ENCODE measurements around the gene SAP30BP.
"Not testable (repeated sequence)": the region's sequence is repeated elsewhere in the genome, so short reads cannot be mapped to it uniquely, and the experiment has no call there.

The SAP30BP gene

DNA sequence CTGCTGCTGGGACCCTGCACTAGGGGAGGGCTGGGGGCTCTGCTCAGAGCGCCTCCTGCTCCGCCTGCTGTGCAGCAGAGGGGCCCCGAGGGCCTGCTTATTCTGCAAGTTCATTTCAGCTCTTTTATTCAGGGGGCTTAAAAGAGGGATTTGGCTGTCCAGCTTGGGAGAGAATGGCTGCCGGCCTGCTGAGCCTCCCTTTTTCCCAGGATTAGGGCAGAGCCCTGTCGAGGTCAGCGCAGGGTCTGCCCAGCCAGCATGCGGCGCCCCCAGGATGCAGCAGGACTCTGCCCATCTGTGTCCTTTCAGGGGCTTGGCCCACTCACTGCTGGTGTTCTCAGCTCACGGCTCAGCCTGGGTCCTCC lies 32.8 kb upstream of the SAP30BP start:
- DNase-seq: no peak

- DNase-seq: no peak
Observed at GRCh38 chr17:75634754-75635609, 32.2 kb upstream of the SAP30BP start.

GRCh38 chr17:75635610-75636202 lies 31.4 kb upstream of the SAP30BP start:
- DNase-seq: no peak

DNA sequence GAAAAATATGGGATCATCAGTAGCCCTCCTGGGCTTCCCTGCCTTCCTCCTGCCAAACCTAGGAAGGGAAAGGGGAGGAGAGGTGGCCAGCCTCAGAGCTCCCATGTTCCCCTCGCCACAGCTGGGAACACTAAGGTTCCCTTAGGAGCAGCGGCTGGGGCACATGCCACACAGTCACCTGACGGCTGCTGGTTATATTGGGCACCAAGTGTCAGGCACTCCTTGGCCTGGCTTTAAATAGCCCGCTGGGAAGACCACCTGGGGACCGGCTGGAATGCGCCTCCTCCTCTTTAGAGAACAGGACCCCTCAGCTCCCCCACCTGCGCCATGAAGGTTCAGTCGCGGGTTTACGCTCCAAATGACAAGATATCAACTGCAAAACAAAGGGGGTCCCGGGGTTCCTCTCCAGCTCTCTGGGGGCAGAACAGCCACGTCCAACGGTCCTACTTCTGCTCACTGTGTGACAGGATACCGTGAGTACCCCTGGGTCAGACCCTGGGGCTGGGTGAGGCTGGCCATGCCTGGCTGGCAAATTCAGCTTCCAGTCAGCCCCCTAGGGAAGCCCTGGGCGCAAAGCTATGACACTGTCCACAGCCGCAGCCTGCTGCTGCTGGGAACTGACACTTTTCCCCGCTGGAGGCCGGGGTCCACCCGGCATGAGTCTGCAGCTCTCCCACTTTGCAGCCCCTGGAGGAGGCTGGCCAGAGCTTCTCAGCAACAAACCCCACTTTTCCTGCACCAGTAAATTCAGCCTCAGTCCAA lies 30.6 kb upstream of the SAP30BP start:
- DNase-seq: no peak

GRCh38 chr17:75637143-75637538 lies 30.0 kb upstream of the SAP30BP start:
- DNase-seq: no peak

- DNase-seq: no peak
Observed at GRCh38 chr17:75637551-75637950, 29.6 kb upstream of the SAP30BP start.

GRCh38 chr17:75638039-75638438 lies 29.1 kb upstream of the SAP30BP start:
- DNase-seq: not testable (repeated sequence)

DNA sequence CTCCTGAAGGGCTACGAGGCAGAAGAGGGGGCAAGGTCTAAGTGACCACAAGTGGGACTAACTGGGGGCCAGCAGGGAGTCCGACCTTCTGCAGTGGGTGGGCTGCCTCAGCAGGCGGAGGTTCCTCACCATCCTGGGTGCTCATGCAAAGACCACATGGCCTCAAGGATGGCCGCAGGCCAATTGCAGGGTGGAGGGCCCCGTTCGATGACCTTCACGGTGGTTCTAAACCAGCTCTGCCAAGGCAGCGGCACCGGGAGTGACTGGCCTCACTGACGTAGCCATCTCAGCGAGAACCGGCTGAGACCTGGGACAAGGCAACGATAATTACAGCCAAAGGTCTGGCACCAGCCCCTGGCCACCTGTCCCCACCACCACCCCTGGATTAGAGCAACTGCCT lies 28.2 kb upstream of the SAP30BP start:
- no peak for DNase-seq

DNA sequence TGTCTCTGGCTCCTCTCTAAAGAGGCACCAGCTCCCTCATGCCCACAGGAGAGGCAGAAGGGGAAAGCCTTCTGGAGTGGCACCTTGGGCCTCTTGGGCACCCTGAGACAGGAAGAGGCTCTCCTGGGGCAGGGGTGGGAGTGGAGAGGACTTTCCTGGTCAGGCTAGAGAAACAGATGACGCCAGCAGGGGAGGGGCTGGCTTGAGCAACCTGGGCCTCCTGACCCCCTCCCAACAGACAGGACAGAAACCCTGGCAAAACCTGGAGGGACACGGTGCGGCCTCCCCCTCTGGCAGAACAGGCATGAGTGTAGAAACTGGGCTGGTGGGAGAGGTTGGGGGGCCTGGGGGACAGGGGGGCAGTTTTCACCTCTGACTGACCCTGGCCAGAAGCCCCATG lies 27.8 kb upstream of the SAP30BP start:
- no peak for DNase-seq

DNA sequence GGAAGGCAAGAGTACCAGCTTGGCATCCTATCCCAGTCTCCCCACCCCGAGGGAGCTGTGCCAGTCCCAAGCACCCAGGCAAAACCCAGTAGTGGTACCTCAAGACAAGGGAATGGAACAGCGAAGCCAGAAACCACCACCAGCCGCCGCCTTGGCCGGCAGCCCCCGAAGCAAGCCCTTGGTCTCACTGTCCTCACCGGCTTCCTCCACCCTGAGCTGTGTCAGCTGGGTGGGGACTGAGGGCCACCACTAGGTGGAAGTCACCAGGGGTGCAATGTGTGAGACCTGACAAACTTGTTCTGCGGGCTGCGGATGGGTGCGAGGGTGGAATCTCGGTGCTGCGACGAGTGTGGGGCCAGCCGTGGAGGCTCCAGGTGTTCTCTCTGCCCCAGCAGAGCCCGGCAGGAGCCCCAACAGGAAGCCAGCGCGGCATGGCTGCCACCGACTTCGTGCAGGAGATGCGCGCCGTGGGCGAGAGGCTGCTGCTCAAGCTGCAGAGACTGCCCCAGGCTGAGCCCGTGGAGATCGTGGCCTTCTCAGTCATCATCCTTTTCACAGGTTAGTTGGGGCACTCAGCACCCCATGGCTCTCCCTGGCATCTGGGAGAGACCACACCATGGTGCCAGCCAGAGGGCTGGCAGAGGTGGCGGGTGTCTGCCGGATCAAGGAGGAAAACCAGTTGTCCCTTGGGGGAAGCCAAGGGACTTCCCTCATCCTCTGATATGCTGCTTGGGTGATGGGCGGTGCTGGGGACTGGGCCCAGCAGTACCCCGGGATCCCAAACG lies 27.2 kb upstream of the SAP30BP start:
- no peak for DNase-seq

GRCh38 chr17:75640556-75641119 lies 26.5 kb upstream of the SAP30BP start:
- no peak for DNase-seq

DNA sequence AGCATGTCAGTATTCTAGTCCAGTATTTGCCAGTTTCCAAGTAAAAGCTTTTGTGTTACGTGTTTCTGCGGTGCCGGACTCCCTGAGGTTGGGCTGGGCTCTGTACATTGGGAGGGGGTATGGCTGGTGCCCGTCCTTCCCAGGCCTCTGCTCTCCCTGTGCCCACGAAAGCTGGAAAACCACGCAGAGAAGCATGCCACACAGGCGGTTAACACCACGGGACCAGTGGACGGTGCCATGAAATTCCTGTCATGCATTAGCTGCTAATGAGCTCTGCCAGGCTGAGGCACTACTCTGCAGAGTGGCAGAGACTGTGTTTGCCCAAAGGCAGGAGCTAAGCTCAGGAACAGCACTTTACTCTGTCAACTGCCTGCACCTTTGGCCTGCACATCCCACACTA lies 25.8 kb upstream of the SAP30BP start:
- no peak for DNase-seq

DNA sequence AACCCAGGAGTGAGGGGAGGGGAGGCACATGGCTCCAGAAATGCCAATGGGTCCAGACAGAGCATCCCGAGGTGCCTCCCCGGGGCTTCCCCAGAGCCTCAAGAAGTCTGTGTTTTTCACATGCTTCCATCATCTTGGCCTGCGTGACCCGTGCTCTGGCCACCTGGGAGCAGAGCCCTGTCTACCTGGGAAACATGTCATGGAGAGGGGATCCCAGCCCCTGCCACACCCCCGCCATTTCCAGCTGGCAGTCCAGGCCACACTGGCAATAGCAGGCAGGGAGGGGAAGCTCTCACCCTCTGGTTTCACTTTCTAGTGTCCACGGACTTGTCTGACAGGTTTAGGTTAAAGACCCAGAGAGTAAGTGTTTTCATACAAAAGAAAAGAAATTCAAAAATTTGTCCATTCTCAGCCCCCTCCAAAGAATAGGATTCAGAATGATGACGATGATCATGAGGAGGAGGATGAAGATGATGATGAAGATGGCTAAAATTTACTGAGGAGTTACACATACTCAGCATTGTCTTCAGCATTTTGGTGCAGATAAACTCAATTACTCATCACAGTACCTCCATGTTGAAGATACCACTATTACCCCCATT lies 24.9 kb upstream of the SAP30BP start:
- no peak for DNase-seq

DNA sequence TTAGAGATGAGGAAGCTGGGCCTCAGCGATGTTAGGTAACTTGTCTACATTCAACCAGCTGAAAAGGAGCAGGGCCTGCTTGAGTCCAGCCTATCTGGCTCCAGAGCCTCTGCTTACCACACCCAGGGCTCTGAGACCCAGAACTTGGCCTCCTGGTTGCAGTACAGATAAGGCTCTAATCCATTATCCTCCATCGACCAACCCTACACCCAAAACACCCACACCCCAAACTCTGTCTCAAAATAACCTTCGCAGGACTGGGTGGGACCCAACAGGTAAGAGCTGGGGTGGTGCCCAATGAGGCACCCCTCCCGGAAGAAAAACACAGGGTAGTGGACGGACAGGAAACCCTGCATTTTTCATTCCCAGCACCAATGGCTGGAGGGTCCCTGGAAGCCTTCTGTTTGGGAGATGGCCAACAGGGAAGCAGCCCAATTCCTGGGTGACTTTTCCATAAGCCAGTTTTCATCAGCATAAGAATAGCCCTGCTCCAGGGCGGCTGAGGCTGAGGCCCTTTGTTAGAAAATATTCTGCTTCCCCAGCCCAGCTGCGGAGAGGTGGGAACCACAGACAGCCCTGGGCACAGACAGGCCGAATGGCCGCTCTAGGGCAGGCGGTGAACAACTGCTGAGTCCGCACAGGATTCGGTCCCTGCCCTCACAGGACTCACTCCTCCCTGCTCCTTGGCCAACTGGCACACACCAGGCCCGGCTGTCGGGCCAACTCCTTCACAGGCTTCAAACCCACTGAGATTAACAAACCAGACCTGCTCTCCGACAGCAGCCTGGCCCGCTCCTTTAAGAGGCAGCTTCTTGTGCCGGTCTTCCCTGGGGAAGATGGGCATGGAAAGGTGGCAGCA lies 24.1 kb upstream of the SAP30BP start:
- DNase-seq: no peak

DNA sequence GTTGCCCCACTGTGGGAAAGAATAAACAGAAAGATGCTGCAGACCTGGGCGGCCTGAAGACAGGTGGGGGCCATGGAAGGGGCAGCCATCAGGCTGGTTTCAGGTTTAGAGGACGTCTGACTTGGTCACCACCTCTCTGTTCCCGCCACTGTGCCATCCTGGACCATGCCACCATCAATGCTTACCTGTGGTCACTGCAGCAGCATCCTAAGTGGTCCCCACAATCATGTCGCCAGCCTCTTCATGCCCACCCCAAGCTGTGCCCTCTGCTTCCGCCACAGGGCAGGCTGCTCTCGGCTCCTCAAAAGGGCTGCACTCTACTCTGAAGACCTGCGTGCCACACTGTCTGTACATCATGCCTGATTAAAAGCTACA lies 23.5 kb upstream of the SAP30BP start:
- DNase-seq: no peak

DNA sequence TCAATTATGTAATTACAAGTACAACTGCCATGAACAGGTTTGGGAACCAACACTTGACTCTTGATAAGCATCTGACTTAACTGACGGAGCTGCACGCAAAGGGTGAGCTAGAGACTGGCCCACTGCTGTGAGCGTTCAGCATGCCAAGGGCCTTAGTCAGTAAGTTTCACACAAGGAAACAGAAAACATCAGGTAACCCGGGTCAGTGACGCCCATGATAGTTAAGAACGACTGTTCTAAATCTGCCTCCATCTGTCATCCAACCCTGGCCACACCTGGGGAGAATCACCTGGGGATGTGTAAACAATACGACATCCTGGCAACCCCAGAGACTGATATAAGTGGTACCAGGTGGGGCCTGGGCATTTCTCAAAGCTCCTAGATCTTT lies 21.6 kb upstream of the SAP30BP start:
- no peak for DNase-seq

- no peak for DNase-seq
Observed at GRCh38 chr17:75645889-75646637, 21.1 kb upstream of the SAP30BP start.

- DNase-seq: no peak
Observed at GRCh38 chr17:75646638-75646992, 20.5 kb upstream of the SAP30BP start.

- no peak for DNase-seq
Observed at GRCh38 chr17:75647061-75647460, 20.1 kb upstream of the SAP30BP start.

DNA sequence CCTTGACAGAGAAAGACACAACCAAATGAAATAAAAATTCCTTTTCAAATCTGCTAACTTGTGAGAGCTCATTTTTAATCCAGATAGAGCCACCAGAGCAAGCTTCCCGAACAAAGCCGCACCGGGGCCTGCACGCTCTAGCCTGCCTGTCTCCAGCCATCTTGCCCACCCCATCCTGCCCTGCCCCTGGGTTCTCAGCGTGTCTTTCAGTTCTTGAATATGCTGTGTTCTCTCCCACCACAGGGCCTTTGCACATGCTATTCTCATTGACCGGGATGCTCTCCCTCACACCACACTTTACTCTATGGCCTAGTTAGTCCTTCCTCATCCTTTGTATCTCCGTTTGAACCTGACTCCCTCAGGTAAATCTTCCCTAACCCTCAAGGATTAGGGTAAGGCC lies 19.2 kb upstream of the SAP30BP start:
- no peak for DNase-seq

GRCh38 chr17:75649687-75650086 lies 17.5 kb upstream of the SAP30BP start:
- DNase-seq: no peak

All from T-helper 9 cell (primary cell).